ENCODE data around the gene MRPS23.

DNA sequence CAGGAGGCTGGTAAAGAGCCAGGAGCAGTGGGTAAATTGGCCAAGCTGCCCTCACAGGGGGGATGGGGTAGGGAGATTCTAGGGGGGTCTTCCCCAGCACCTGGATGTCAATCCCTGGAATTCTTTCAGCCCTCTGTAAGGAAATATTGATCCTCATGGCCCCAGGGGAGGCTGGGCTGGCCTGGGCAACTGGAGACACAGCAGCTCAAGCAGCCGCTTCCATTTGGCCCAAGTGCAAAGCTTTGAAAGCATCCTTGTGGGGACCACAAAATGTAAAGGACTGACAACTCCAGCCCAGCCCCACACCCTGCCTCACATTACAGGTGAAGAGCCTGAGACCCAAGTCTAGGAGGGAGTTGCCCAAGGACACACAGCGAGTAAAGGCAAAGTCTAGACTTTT, 39.4 kb upstream of the MRPS23 start:
- TF ChIP-seq, protein P1, sequence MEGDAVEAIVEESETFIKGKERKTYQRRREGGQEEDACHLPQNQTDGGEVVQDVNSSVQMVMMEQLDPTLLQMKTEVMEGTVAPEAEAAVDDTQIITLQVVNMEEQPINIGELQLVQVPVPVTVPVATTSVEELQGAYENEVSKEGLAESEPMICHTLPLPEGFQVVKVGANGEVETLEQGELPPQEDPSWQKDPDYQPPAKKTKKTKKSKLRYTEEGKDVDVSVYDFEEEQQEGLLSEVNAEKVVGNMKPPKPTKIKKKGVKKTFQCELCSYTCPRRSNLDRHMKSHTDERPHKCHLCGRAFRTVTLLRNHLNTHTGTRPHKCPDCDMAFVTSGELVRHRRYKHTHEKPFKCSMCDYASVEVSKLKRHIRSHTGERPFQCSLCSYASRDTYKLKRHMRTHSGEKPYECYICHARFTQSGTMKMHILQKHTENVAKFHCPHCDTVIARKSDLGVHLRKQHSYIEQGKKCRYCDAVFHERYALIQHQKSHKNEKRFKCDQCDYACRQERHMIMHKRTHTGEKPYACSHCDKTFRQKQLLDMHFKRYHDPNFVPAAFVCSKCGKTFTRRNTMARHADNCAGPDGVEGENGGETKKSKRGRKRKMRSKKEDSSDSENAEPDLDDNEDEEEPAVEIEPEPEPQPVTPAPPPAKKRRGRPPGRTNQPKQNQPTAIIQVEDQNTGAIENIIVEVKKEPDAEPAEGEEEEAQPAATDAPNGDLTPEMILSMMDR (conservative IDR thresholded peaks at IDR 0.05 in 1 of 2, IDR thresholded peaks at IDR 0.05 in 1 of 2; ENCODE audit: low read depth in 1 of 2, low read length in 2 of 2), result no peak
- no peak for TF ChIP-seq EZH2 (IDR thresholded peaks at IDR 0.05; ENCODE audit: low read length, missing control alignments)

Measured in fibroblast of lung (primary cell).